B cell (primary cell): ENCODE measurements around the gene SPIB. TPM values are rescaled to one million over a fixed set of nuclear protein-coding genes. Genes with fewer than 3 reads are reported as not detected.

Source experiments
- ATAC-seq: fragments of 200-7000 bp; cut with Tn5 transposase; one replicate; pipeline ENCODE4 v1.10.0; 2021; ENCODE audit warnings: low read depth, mild to moderate bottlenecking, moderate number of reproducible peaks, moderate library complexity
- CTCF ChIA-PET: fragments of 350-600 bp; sonication (Branson Sonifier 250); formaldehyde crosslinking; loops from one replicate; lab custom pipeline; 2021; ENCODE audit warnings: antibody characterized with exemption, inconsistent platforms; lab: Charles Lee
- POLR2A ChIA-PET: fragments of 350-600 bp; sonication (Branson Sonifier 250); formaldehyde crosslinking; loops from one replicate; lab custom pipeline; 2021; ENCODE audit warnings: antibody characterized with exemption; lab: Charles Lee
- DNase-seq: peaks from one replicate; pipeline ENCODE4 v3.0.0; 2013
- H2AFZ ChIP-seq: 2 replicates; pipeline ENCODE4 v1.6.1; 2012; ENCODE audit warnings: mild to moderate bottlenecking, low read depth, low read length; ENCODE audit not compliant: insufficient read depth, poor library complexity, severe bottlenecking
- H3K27ac ChIP-seq, 2 donors: 1 replicate in 1 of 2; 2 replicates in 1 of 2; pipeline ENCODE4 v1.5.1; 2012 to 2013; ENCODE audit warnings: low read length in 2 of 2, mild to moderate bottlenecking in 2 of 2, moderate library complexity in 1 of 2
- H3K27me3 ChIP-seq, 4 experiments: fragments of 200-600 bp in 1 of 4; sonication (generic) in 1 of 4; replicated peaks in 1 of 4; 1 replicate in 2 of 4; 2 replicates in 2 of 4; pipeline versions ENCODE4 v1.6.1 to v1.7.0; 2013 to 2016; ENCODE audit warnings: low read length in 3 of 4, mild to moderate bottlenecking in 2 of 4, mixed read lengths in 1 of 4, moderate library complexity in 1 of 4; ENCODE audit not compliant: insufficient read depth in 4 of 4, control insufficient read depth in 3 of 4; ENCODE audit errors: control extremely low read depth in 1 of 4
- H3K36me3 ChIP-seq, 2 experiments: replicated peaks in 1 of 2; 1 replicate in 1 of 2; 2 replicates in 1 of 2; pipeline versions ENCODE4 v1.6.1 to v1.7.1; 2013; ENCODE audit warnings: low read length in 1 of 2; ENCODE audit not compliant: insufficient read depth in 2 of 2, control insufficient read depth in 1 of 2; ENCODE audit errors: control extremely low read depth in 1 of 2, extremely low read depth in 1 of 2
- H3K4me1 ChIP-seq, 2 donors: fragments of 200-600 bp in 1 of 2; sonication (generic) in 1 of 2; 1 replicate in 1 of 2; 2 replicates in 1 of 2; pipeline versions ENCODE4 v1.5.1 to v1.6.1; 2013 to 2017; ENCODE audit warnings: low read length in 2 of 2; ENCODE audit not compliant: control insufficient read depth in 2 of 2, insufficient read depth in 2 of 2
- H3K4me2 ChIP-seq: replicated peaks from 2 replicates; pipeline ENCODE3; 2012; ENCODE audit warnings: mild to moderate bottlenecking, low read depth, low read length; ENCODE audit not compliant: poor library complexity, severe bottlenecking
- H3K4me3 ChIP-seq, 5 experiments: fragments of 200-600 bp in 1 of 5; sonication (generic) in 1 of 5; 1 replicate in 3 of 5; 2 replicates in 2 of 5; pipeline versions ENCODE4 v1.5.1 to v1.7.0; 2011 to 2016; ENCODE audit warnings: low read length in 4 of 5, mild to moderate bottlenecking in 4 of 5, low read depth in 2 of 5, control low read depth in 1 of 5, moderate library complexity in 1 of 5; ENCODE audit not compliant: insufficient read depth in 1 of 5; ENCODE audit errors: control extremely low read depth in 1 of 5, extremely low read depth in 1 of 5
- H3K79me2 ChIP-seq: fragments of 200-600 bp; sonication (generic); one replicate; pipeline ENCODE4 v1.6.0; 2016; ENCODE audit warnings: low read length; ENCODE audit not compliant: control insufficient read depth, insufficient read depth
- H3K9ac ChIP-seq: fragments of 200-600 bp; sonication (generic); 2 replicates; pipeline ENCODE4 v1.6.1; 2017; ENCODE audit warnings: mild to moderate bottlenecking, low read length, moderate library complexity
- H3K9me3 ChIP-seq, 3 donors: one replicate each; pipeline versions ENCODE4 v1.6.1 to v1.7.1; 2013; ENCODE audit warnings: low read length in 2 of 3; ENCODE audit not compliant: control insufficient read depth in 2 of 3, insufficient read depth in 1 of 3; ENCODE audit errors: control extremely low read depth in 1 of 3
- H4K20me1 ChIP-seq: 2 replicates; pipeline ENCODE4 v1.6.0; 2012; ENCODE audit warnings: mild to moderate bottlenecking, low read length; ENCODE audit not compliant: insufficient read depth, control insufficient read depth, poor library complexity, severe bottlenecking
- H3K27ac Mint-ChIP-seq: one replicate; pipeline ENCODE4 v1.8.0; 2021; ENCODE audit warnings: mixed read lengths
- H3K27me3 Mint-ChIP-seq: one replicate; pipeline ENCODE4 v1.8.0; 2021; ENCODE audit warnings: mixed read lengths
- H3K4me1 Mint-ChIP-seq: one replicate; pipeline ENCODE4 v1.8.0; 2021; ENCODE audit warnings: mixed read lengths
- H3K4me3 Mint-ChIP-seq: one replicate; pipeline ENCODE4 v1.8.0; 2021; ENCODE audit warnings: mixed read lengths
- H3K9me3 Mint-ChIP-seq: one replicate; pipeline ENCODE4 v1.8.0; 2022; ENCODE audit warnings: mixed read lengths; ENCODE audit not compliant: insufficient read depth
- EZH2 ChIP-seq: IDR thresholded peaks from 2 replicates; pipeline ENCODE4 v1.6.1; 2012; ENCODE audit warnings: borderline replicate concordance, low read depth, mild to moderate bottlenecking, moderate library complexity, low read length; ENCODE audit not compliant: insufficient read depth, poor library complexity, severe bottlenecking
- WGBS: methylation state at CpG from one replicate; pipeline ENCODE4 v1.1.5; 2013; ENCODE audit warnings: missing lambda C conversion rate; ENCODE audit not compliant: insufficient coverage; 5-methylcytosine and 5-hydroxymethylcytosine counted together
- intact Hi-C: fragments of 100-400 bp; cut with micrococcal nuclease; formaldehyde crosslinking; loops from one replicate; pipeline ENCODE4 v1.10.0; 2022
- polyA plus RNA-seq: library from polyadenylated mRNA; depleted of rRNA; stranded (reverse); fragments of >200 nt; gene quantifications from 2 replicates; pipeline ENCODE4 v1.2.3, GENCODE V29; 2012
- total RNA-seq, 2 donors: library from RNA; stranded (reverse); fragments of 120-200 nt in 1 of 2; gene quantifications; 1 replicate in 1 of 2; 2 replicates in 1 of 2; pipeline versions ENCODE4 v1.2.3 to v1.2.4, GENCODE V29; 2013 to 2022
- TF ChIP-seq, protein P1 (sequence below): fragments of 200-600 bp; IDR thresholded peaks from one replicate; pipeline ENCODE4 v1.8.0; 2022; ENCODE audit warnings: antibody characterized with exemption, mild to moderate bottlenecking

The SPIB gene
- total and polyA plus RNA-seq, 2 donors (not counting 1 experiment from before 2014, with no cell fraction given): 183 to 205 TPM

DNA sequence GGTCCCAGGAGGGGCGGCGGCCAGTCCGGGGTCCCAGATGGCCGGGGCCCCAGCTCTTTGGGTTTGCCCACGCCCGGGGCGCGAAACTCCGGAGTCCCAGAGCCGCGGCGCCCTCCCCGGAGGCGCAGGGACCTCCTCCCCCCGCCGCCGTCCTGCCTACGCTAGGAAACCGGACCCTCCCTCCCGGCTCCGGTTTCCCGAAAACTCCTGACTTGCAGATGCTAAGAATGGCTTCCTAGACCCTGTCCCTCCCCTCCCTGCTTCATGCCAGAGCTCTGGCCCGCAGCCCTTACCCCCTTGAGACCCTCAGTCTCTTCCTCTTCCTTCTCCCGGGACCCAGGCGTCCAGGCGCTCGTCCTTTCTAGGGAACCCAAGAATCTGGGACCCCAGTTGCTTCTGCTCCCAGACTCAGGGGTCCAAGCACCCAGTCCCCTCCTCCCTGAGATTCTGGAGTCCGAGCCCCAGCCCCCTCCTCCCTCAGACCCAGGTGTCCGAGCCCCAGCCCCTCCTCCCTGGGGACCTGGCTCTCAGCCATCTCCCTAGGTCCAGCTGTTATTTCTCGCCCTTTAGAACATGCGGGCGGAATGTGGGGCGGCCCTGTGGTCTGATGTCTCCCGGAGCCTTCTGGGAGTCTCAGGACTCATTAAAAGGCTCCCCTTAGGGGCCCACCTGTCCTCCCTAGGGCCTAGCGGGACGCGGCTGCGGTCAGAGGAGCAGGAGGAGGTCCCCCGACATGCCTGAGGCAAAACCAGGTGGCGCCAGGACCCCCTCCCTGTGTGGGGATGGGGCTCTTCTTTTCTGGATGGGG, 13.7 kb downstream of the SPIB start, which contains the start of gene MYBPC2:
TSS of gene MYBPC2 (plus strand) at position 672 of the 808 bp plus-strand sequence. CDS start at position 734, 62 bp downstream.
- no peak for ATAC-seq
- WGBS: 1% methylated on average over 37 of the region's 40 CpGs

More for the DNA sequence above, 13.7 kb downstream of the SPIB start, which contains the start of gene MYBPC2:
- peaks cover 0 to 16% (median 0%) of the 10 kb centered on the region in 3 donors for H3K9me3 ChIP-seq
- H3K9ac ChIP-seq: peak within 1 kb of the TSS; percentile 72
- H4K20me1 ChIP-seq: peaks cover 4% of the 10 kb centered on the region
- peak within 1 kb of the TSS; percentile 97 for H3K4me3 Mint-ChIP-seq
- TF ChIP-seq, protein P1, sequence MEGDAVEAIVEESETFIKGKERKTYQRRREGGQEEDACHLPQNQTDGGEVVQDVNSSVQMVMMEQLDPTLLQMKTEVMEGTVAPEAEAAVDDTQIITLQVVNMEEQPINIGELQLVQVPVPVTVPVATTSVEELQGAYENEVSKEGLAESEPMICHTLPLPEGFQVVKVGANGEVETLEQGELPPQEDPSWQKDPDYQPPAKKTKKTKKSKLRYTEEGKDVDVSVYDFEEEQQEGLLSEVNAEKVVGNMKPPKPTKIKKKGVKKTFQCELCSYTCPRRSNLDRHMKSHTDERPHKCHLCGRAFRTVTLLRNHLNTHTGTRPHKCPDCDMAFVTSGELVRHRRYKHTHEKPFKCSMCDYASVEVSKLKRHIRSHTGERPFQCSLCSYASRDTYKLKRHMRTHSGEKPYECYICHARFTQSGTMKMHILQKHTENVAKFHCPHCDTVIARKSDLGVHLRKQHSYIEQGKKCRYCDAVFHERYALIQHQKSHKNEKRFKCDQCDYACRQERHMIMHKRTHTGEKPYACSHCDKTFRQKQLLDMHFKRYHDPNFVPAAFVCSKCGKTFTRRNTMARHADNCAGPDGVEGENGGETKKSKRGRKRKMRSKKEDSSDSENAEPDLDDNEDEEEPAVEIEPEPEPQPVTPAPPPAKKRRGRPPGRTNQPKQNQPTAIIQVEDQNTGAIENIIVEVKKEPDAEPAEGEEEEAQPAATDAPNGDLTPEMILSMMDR: no peak
- no peak for TF ChIP-seq EZH2
- H3K27me3 Mint-ChIP-seq: no peaks in the 10 kb centered on the region
- no peaks in the 10 kb centered on the region for H3K9me3 Mint-ChIP-seq
- peaks cover 84% of the 10 kb centered on the region for H3K4me1 Mint-ChIP-seq
- H3K36me3 ChIP-seq: peaks cover 2 to 18% of the 10 kb centered on the region in 2 experiments
- ChIA-PET CTCF (no interaction called here), POLR2A (interaction anchor here (0.5 to 6.0 kb wide), 4 partner anchors 15 to 118 kb away, joined by 4 to 96 read pairs (median 6); partner anchors contain the start of gene SPIB)
- peak within 1 kb of the TSS; percentile 92 for H3K4me2 ChIP-seq
- intact Hi-C loops: loop anchor here (2.0 to 5.0 kb wide), 2 partner anchors 75 to 78 kb away; partner anchors contain the start of gene JOSD2
- peak within 1 kb of the TSS; percentile 43 to 66 (median 61) for H3K4me3 ChIP-seq
- H3K4me1 ChIP-seq: peaks cover 69 to 86% of the 10 kb centered on the region in 2 donors
- peak; percentile 63 for DNase-seq
- H3K27ac Mint-ChIP-seq: peak within 1 kb of the TSS; percentile 99
- H3K27ac ChIP-seq: peak within 1 kb of the TSS; percentile 97 to 99
- no peaks in the 10 kb centered on the region for H3K79me2 ChIP-seq
- peak within 1 kb of the TSS; percentile 40 for H2AFZ ChIP-seq
- no peaks in the 10 kb centered on the region for H3K27me3 ChIP-seq
